Caco-2 (cell line): ENCODE results near the gene CRYZL1. TPM values are rescaled to one million over a fixed set of nuclear protein-coding genes. Genes with fewer than 3 reads are reported as not detected.

Experiments
- BruUV-seq: library from RNA; stranded (reverse); fragments of 400-500 nt; replicated peaks from 2 replicates; lab custom pipeline; 2021; lab: Mats Ljungman, UMichigan
- CTCF ChIA-PET: fragments of 300-600 bp; sonication (Branson Sonifier 250); formaldehyde crosslinking; loops from one replicate; lab custom pipeline; 2022; ENCODE audit warnings: antibody characterized with exemption; lab: Charles Lee
- POLR2A ChIA-PET: fragments of 300-600 bp; sonication (Branson Sonifier 250); formaldehyde crosslinking; loops from one replicate; lab custom pipeline; 2022; ENCODE audit warnings: antibody characterized with exemption; lab: Charles Lee
- DNase-seq, 2 experiments: peaks; one replicate each; pipeline versions ENCODE4 v3.0.0 to v3.0.0-alpha.2; 2020 to 2022
- H3K27me3 ChIP-seq: replicated peaks from 2 replicates; pipeline ENCODE4 v1.6.0; 2011; ENCODE audit warnings: low read length; ENCODE audit not compliant: control insufficient read depth, insufficient read depth
- H3K36me3 ChIP-seq: 2 replicates; pipeline ENCODE4 v1.5.1; 2011; ENCODE audit warnings: low read length; ENCODE audit not compliant: control insufficient read depth, insufficient read depth
- H3K4me1 ChIP-seq: fragments of 250-450 bp; sonication (Bioruptor Pico); 2 replicates; pipeline ENCODE4 v1.5.1; 2020; ENCODE audit warnings: mild to moderate bottlenecking
- H3K4me3 ChIP-seq: 2 replicates; pipeline ENCODE4 v1.5.1; 2011; ENCODE audit warnings: low read depth, mild to moderate bottlenecking, control low read depth, low read length
- H3K9me3 ChIP-seq: fragments of 250-450 bp; sonication (Bioruptor Pico); 2 replicates; pipeline ENCODE4 v1.5.1; 2020; ENCODE audit warnings: mild to moderate bottlenecking, moderate library complexity
- H3K27ac Mint-ChIP-seq: one replicate; pipeline ENCODE4 v1.8.0; 2022; ENCODE audit warnings: mixed read lengths; ENCODE audit not compliant: unreplicated experiment
- H3K27me3 Mint-ChIP-seq: one replicate; pipeline ENCODE4 v1.8.0; 2022; ENCODE audit warnings: mixed read lengths; ENCODE audit not compliant: insufficient read depth, unreplicated experiment
- H3K36me3 Mint-ChIP-seq: one replicate; pipeline ENCODE4 v1.8.0; 2022; ENCODE audit warnings: mild to moderate bottlenecking, mixed read lengths; ENCODE audit not compliant: insufficient read depth, unreplicated experiment
- H3K4me1 Mint-ChIP-seq: one replicate; pipeline ENCODE4 v1.8.0; 2022; ENCODE audit warnings: low read depth, mixed read lengths; ENCODE audit not compliant: unreplicated experiment
- H3K4me3 Mint-ChIP-seq: one replicate; pipeline ENCODE4 v1.8.0; 2022; ENCODE audit warnings: mild to moderate bottlenecking, moderate library complexity, mixed read lengths; ENCODE audit not compliant: unreplicated experiment
- H3K9me3 Mint-ChIP-seq: one replicate; pipeline ENCODE4 v1.8.0; 2022; ENCODE audit warnings: mixed read lengths; ENCODE audit not compliant: unreplicated experiment
- CTCF ChIP-seq, 2 experiments: fragments of 200-600 bp in 1 of 2; IDR thresholded peaks; 1 replicate in 1 of 2; 2 replicates in 1 of 2; pipeline versions ENCODE4 v1.5.1 to v1.8.0; 2011 to 2022; ENCODE audit warnings: antibody characterized with exemption in 1 of 2, control low read depth in 1 of 2, inconsistent platforms in 1 of 2, low read depth in 1 of 2, low read length in 1 of 2, mild to moderate bottlenecking in 1 of 2, moderate library complexity in 1 of 2; ENCODE audit not compliant: insufficient read depth in 1 of 2, severe bottlenecking in 1 of 2, unreplicated experiment in 1 of 2
- intact Hi-C: fragments of 100-400 bp; cut with micrococcal nuclease; formaldehyde crosslinking; loops from one replicate; pipeline ENCODE4 v1.10.0; 2022; ENCODE audit not compliant: unreplicated experiment
- total RNA-seq: library from RNA; stranded (reverse); gene quantifications from 2 replicates; pipeline ENCODE4 v1.2.3, GENCODE V29; 2022

Gene CRYZL1
- total RNA-seq, 1 experiment from 2014 or later = 26.6 TPM

- TF ChIP-seq CTCF (IDR thresholded peaks at IDR 0.05; ENCODE audit: insufficient read depth in 1 of 2, low read depth in 1 of 2, low read length in 1 of 2, severe bottlenecking in 1 of 2, unreplicated experiment in 1 of 2) = no peak
- Histone ChIP-seq H3K4me3 (no peak overlapping the region), H3K4me1 (peaks cover 67% of the 10 kb centered on the region), H3K27me3 (no peaks in the 10 kb centered on the region), H3K36me3 (no peaks in the 10 kb centered on the region), H3K9me3 (no peaks in the 10 kb centered on the region)
- Mint-ChIP-seq H3K9me3 (no peaks in the 10 kb centered on the region), H3K27ac (peak overlapping the region; percentile 57), H3K4me3 (no peak overlapping the region), H3K27me3 (no peaks in the 10 kb centered on the region), H3K36me3 (peaks cover 15% of the 10 kb centered on the region), H3K4me1 (peaks cover 23% of the 10 kb centered on the region)
- ChIA-PET CTCF (interaction anchor here (0.9 kb wide), 1 partner anchor 9 kb away, joined by 6 read pairs; no protein-coding TSS in a partner anchor), POLR2A (interaction anchor here (0.7 kb wide), 1 partner anchor 159 kb away, joined by 4 read pairs; the partner anchor contains the start of gene DNAJC28)
- intact Hi-C loops = loop anchor here (10.0 kb wide), 1 partner anchor 85 kb away; no protein-coding TSS in a partner anchor
- no peak for DNase-seq
- no TSS peak for BruUV-seq
These were observed 8.7 kb upstream of the CRYZL1 start for GRCh38 chr21:33650230-33650629.

- no peak for TF ChIP-seq CTCF (IDR thresholded peaks at IDR 0.05; ENCODE audit: insufficient read depth in 1 of 2, low read depth in 1 of 2, low read length in 1 of 2, severe bottlenecking in 1 of 2, unreplicated experiment in 1 of 2)
- BruUV-seq = no TSS peak
- ChIA-PET POLR2A (no interaction called here), CTCF (no interaction called here)
- Mint-ChIP-seq H3K9me3 (no peaks in the 10 kb centered on the region), H3K27ac (peak overlapping the region; percentile 57), H3K36me3 (peaks cover 2% of the 10 kb centered on the region), H3K27me3 (no peaks in the 10 kb centered on the region), H3K4me3 (no peak overlapping the region), H3K4me1 (peaks cover 34% of the 10 kb centered on the region)
- H3K4me1 ChIP-seq = peaks cover 59% of the 10 kb centered on the region
- H3K36me3 ChIP-seq = no peaks in the 10 kb centered on the region
- no peak overlapping the region for H3K4me3 ChIP-seq
- intact Hi-C loops = no loop called here
- DNase-seq = no peak
- no peaks in the 10 kb centered on the region for H3K27me3 ChIP-seq
- no peaks in the 10 kb centered on the region for H3K9me3 ChIP-seq
These were observed 7.0 kb upstream of the CRYZL1 start for GRCh38 chr21:33648555-33648954.

DNA sequence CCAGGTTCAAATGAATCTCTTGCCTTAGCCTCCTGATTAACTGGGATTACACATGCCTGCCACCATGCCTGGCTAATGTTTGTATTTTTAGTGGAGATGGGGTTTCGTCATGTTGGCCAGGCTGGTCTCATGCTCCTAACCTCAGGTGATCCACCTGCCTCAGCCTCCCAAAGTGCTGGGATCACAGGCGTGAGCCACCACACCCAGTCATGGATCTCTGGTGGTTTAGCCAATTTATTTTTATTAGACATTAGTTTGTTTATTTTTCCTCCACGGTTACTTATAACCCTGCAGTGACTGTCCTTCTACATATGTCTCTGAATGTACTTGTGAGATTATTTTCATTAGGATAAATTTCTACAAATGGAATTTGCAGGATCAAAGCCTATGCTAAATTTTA lies 6.0 kb upstream of the CRYZL1 start:
- Mint-ChIP-seq H3K27me3 (no peaks in the 10 kb centered on the region), H3K27ac (peak overlapping the region; percentile 39), H3K4me3 (no peak overlapping the region), H3K36me3 (peaks cover 7% of the 10 kb centered on the region), H3K9me3 (no peaks in the 10 kb centered on the region), H3K4me1 (peaks cover 34% of the 10 kb centered on the region)
- no peak for TF ChIP-seq CTCF (IDR thresholded peaks at IDR 0.05; ENCODE audit: insufficient read depth in 1 of 2, low read depth in 1 of 2, low read length in 1 of 2, severe bottlenecking in 1 of 2, unreplicated experiment in 1 of 2)
- Histone ChIP-seq H3K4me3 (no peak overlapping the region), H3K9me3 (no peaks in the 10 kb centered on the region), H3K36me3 (no peaks in the 10 kb centered on the region), H3K4me1 (peaks cover 58% of the 10 kb centered on the region), H3K27me3 (no peaks in the 10 kb centered on the region)
- no TSS peak for BruUV-seq
- ChIA-PET POLR2A (no interaction called here), CTCF (no interaction called here)
- intact Hi-C loops = no loop called here
- DNase-seq = no peak
